GM21576 (cell line): ENCODE results near the gene HOXA7.

Experiments used
- ATAC-seq: cut with Tn5 transposase; IDR thresholded peaks from one replicate; pipeline ENCODE4 v1.9.1; 2021; ENCODE audit warnings: mild to moderate bottlenecking, moderate library complexity; ENCODE audit not compliant: unreplicated experiment

The HOXA7 gene

DNA sequence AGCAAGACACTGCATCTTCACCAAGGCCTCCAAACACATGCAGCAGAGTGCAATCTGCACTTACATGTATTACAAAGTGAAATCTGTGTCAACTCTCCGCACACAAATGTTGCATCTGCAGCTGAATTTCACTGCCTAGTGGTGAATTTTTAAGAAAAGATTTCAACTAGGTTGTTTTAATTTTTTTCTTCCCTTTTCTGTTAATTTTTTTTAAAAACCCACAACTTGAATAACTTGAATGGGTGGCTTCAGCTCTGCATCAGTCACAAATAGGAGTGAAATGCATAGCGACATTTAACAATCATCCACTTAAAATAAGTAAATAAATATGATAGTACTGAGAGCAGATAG is 37.5 kb upstream of the HOXA7 start:
- no peak for ATAC-seq

DNA sequence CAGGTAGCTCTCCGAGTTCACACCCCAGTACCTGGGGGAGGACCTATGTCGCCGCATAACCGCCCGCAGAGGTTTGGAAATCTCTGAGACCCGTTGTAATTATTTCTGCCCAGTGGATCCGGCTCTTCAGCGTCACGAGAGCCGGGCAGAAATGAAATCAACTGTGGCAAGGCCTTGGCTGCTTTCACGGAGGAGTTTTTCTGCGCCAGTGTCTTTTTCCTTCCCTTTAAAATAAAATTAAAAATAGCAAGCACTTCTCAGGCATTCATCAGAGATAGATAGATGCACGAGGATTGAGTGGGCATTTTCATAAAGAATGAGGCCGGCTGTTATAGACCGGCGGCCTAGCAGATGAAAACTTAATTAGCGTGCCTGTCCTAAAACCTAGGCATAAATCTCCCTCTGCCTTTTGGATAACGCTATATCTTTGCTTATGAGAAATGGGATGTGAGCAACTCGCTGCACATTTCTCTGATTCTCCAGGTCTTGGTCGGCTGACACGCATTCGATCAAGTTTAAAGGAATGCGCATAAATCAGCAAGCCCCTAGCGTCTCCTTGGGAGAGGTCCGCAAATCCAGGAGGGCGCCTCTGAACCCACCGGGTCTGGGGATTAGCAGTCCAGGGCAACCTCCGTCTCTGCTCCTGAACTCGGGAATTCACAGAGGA is 37.0 kb upstream of the HOXA7 start:
- no peak for ATAC-seq

- ATAC-seq = no peak
Measured at GRCh38 chr7:27192546-27193334, 36.3 kb upstream of the HOXA7 start.

DNA sequence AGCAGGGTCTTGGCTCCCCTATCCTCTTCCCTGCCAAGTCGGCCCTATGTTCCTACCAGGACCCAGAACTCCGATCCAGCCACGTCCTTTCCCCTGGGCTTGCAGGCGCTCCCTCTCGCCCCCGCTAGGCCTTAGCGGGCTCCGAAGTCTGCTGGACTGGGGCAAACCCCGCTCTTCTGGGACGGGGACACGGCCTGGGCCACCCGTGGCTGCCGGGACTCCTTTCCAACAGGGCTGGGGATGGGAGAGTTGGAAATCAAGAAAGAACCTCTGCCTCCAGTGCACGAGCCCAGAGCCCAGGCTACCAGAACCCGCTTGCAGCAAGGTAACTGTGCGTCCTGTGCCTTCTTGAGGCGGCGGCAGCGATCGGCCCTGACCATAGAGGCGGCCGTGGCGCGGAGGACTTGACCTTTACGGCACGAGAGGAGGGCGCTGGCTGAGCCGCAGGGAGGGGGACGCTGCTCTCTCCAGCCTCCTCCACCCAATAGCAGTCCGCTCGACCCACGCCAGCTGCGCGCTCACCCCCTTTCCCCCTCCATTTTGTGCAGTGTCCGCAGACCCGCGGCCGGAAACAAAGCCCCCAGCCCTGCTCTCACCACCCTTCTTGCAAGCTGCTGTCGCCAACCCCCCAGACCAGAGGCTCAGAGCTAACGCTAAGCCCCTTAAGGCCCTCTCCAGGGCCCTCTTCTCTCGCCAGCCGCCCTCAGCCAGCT is 35.5 kb upstream of the HOXA7 start:
- no peak for ATAC-seq

DNA sequence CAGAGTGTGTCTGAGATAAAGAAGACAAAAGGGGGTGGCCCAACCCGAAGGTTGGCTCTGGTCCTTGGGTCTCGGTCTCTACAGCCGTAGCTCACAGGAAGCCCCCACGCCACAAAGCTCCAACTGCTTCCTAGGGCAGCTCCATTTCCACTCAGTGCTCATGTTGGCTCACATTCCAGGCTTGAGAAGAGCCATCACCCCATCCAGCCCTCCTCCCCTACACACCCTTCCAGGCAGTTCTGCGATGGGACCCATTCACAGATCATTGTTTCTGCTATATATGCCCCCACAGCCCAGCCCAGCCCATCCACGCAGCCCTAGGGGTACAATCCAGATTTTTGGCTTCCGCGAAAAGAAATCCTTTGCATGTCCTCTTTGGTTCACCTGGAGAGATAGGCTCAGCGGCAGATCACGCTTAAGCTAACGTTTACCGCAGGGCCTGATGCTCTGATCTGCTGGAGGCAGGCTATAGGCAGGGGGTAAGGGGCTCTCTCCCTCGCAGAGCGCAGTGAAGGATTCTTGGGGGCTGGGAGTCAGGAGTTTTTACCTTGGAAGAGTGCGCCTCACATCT is 34.8 kb upstream of the HOXA7 start:
- no peak for ATAC-seq

- ATAC-seq = no peak
Measured at GRCh38 chr7:27189997-27190748, 33.7 kb upstream of the HOXA7 start.

DNA sequence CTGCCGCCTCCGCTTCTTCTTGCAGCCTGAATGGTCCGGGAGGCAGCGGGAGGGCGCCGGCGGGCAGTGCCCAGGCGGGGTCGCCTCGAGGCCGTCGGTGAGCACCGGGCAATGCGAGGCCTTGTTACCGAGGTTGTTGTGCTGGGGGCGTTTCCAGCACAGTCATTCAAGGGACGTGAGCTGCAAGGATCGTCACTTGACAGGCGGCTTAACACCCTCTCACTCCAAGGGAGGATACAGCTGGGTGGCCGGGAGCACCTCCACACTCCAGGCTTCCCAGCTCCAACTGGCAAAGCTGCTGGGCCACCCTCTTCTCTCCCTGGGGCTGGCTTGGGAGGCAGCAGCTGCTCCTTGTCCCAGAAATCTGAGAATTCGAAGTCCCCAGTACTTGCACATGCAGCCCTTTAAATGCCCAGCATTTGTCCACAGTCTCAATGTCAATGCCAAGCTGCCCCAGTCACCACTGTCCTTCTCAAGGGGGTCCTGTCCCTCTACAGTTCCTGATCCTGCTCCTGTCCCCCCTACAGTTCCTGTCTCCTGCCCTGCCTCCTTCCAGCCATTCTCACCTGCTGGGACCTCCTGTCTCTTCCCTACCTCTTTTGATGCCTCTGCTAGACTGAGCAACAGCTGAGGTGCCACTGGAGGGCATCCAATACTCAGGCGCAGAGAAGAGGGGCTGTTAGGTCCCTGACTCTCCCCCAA is 33.0 kb upstream of the HOXA7 start:
- no peak for ATAC-seq

DNA sequence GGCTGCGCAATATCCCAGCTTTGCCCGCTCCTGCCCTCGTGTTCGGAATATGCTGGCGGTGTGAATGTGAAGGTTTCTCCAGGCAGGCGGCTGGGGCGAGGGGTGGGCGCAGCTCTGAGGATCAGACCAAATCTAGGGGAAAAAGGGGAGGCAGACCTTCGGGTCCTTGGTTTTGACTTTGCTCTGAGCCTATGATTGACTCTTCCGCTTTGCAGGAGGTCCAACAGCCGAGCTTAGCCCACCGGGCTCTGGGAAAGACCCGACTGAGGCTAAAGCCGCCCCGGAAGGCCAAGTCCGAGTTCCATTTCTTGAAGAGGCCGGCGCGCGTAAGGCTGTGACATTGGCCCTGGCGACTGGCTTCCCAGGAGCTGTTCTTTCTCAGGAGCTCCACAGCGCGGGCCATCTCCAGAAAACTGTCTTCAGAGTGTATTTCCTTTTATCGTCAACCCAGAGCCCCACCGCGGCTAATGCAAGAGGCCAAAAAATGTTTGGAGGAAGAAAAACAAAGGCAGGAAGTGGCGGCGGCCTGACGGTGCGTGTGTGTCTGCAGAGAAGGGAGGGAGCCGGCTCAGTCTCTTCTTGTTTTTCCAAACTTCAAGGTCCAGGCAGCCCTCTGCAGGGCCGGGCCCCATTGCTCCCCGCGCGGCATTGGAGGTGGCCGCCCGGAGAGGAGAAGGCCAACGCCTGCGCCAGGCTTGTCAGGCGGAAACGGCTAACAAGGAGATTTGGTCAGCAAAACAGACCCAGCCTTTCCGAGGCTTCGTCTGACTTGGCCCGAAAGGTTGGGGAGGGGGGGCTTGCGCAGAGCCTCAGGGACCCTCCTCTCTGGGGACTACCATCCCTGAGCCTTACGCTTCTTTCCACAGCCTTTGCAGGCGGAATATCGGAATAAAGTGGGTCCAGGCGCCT is 32.2 kb upstream of the HOXA7 start:
- no peak for ATAC-seq

DNA sequence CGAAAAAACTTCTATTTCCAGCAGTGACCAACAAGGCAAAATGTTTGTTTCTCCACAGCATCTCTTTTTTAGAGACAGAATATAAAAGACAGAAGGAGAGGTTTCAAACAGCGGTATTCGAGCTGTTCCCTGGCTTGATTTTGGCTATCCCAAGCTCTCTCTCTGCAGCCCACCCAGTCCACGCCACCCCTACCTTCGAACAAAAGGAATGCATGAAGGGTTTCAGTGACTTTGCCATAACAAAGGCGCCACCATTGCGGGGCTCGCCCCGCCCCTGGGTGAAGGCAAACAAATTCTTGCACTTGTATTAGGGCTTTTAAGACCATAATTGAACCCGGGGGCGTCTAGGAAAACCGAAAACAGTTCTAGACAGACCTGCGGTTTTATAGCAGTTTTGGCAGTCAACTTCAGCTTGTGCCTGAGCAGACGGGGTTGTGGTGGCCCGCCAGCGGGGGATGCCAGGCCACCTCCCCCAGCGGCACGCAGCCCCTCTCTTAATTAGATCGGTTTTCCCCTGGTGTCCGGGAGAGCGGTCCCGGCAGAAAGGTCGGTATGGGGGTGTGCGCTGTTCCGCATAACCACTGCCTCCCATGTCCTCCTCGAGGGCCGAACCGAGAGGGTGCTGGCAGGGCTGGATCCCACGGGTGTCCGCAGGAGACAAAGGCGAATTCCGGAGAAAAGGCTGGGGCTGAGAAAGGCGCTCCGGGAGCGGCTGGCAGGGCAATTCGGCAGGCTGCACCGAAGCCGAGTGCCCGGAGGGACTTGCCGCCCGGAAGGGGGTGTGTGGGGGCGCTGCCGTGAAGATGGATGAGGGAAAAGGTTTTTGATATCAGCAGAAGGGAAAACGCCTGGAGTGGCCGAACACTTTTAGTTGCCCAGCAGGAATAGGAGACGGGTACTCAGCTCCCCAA is 31.3 kb upstream of the HOXA7 start:
- no peak for ATAC-seq

DNA sequence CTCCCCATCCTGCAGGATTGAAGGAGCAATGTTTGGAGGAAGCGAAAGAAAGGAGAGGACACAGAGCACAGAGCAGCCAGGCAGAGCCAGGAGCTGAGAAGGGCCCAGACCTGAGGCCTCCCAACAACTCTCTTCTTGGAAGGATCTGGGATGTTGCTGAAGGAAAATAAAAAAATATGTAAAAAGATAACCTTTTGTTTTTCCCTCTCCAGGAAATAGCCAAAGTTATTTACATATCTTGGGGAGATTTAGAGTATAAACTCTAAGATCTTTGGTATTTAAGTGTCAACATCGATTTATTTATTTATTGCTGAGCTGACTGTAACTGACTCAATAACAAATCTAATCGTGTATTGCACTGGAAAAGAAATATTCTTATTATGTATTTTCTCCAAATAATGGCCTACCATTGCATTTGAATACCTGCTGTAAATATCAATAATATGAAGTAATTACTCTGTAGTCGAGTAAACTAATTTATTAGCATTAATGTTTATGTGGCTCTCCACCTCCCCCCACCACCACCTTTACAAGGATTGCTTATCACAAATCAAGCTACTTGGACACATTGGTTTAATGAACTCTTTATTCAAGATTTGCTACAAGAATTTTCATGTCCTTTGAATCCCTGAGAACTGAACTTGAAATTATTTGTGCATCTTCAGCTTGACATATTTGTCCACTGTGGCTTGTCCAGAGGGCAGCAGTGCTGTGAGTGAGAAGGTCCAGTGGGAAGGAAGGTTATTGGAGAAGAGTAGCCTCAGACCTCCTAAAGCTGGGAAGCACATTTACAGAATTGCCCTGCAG is 30.4 kb upstream of the HOXA7 start:
- ATAC-seq = no peak

- ATAC-seq = no peak
Measured at GRCh38 chr7:27185854-27186667, 29.6 kb upstream of the HOXA7 start.

DNA sequence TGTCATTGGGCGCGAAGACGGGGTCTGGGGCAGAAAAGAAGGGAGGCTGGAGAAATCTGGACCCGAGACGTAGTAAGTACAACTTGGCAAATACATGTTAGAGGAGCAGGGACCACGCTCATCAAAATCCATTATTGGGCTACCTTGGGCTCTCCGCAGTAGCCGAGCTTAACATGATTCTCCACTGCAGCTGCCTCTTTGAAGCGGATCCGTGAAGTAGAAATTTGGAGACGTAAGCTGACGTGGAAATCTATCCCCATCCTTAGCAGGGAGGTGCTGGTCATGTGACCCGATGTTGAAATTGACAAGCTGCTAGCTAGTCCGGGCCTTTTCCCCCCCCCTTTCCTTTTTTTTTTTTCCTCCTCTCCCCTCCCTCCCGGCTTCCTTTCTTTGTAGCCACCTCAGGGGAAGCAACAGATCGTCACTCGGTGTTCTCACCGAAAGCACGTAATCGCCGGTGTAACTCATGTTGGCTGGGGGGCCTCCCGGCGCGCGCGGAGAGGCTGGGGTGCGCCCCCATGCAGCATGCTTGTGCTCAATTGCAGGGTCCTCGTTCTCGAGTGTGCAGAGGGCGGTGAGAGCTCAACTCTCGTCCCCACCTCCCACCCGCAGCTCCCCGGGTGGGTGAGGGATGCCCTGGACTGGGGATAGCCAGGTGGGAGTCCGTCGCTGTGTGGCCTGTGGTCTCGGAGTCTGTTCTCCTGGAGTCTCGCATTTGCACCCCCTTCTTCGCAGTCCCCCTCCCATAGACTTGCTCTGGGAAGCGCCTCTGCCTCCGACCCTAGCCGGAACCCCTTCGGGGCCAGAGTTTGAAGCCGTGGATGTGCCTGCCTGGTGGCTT is 28.8 kb upstream of the HOXA7 start, which contains the start of gene HOXA11:
Gene HOXA11 (minus strand): TSS at position 220 of the 841 bp plus-strand sequence. CDS start 88 bp downstream, at position 132.
- ATAC-seq = no peak

GRCh38 chr7:27184337-27185012 is 28.0 kb upstream of the HOXA7 start:
- no peak for ATAC-seq

DNA sequence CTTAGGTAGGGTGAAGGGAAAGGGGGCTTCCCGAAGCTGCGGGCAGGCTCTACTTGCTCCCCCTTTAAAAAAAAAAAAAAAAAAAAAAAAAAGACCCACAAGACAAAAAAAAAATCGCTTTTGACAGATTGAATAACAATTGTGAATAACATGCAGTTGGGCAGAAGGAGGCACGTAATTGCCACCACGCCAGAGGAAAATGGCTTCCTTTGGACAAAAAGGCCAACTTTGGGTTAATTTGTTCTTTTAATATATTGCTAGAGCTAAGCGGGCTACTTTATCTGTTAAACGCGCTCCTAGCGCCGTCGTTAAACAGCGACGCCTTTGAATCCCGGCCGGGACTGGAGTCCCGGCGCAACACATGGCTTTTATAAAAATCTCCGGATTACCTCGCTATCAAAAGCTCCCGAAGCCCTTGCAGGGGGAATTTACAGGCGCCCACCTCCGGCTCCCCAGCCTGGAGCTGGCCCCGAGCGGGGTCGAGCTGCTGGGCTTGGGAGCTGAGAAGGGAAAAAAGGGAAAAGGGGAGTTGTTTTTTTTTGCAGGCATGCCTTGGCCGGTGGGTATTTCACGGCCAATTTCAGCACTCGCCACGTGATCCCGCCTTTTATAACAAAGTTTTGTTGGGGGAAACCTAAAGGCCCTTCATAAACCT is 27.3 kb upstream of the HOXA7 start:
- ATAC-seq = no peak
